Measurements from ENCODE around the gene MEX3D.

DNA sequence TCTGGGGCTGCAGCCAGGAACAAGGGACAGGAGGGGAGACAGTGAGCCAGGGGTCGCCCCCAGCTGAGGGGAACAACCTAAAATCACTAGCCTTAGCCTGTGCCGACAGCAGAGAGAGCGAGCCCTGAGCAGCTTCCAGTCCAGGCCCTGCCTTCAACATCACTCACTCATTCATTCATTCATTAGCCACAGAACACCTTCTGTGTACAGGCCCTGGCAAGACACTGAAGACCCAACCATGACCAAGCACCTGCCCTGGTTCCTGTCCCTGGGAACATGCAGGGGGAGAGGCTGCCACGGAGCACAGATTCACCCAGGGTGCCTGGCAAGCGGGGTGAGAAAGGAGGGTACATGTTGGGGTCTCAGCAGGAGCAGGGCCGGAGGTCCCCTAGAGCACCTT, 4.9 kb downstream of the MEX3D start:
- TF ChIP-seq POLR2A (IDR thresholded peaks at IDR 0.05), result no peak
- TF ChIP-seq, protein P1, sequence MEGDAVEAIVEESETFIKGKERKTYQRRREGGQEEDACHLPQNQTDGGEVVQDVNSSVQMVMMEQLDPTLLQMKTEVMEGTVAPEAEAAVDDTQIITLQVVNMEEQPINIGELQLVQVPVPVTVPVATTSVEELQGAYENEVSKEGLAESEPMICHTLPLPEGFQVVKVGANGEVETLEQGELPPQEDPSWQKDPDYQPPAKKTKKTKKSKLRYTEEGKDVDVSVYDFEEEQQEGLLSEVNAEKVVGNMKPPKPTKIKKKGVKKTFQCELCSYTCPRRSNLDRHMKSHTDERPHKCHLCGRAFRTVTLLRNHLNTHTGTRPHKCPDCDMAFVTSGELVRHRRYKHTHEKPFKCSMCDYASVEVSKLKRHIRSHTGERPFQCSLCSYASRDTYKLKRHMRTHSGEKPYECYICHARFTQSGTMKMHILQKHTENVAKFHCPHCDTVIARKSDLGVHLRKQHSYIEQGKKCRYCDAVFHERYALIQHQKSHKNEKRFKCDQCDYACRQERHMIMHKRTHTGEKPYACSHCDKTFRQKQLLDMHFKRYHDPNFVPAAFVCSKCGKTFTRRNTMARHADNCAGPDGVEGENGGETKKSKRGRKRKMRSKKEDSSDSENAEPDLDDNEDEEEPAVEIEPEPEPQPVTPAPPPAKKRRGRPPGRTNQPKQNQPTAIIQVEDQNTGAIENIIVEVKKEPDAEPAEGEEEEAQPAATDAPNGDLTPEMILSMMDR (IDR thresholded peaks at IDR 0.05), result no peak
- no peak for TF ChIP-seq POLR2AphosphoS5 (IDR thresholded peaks at IDR 0.05)
- TF ChIP-seq EP300 (IDR thresholded peaks at IDR 0.05), result no peak

Data from sigmoid colon (tissue), 4 donors.